Motor neuron (in vitro differentiated cells): Measurements from ENCODE around the gene DGCR6L. TPM values are rescaled to one million over a fixed set of nuclear protein-coding genes. Genes with fewer than 3 reads are reported as not detected.
A peak's percentile ranks its signal among the peaks of the same experiment; 100 is the strongest.
"Not testable (repeated sequence)": the region's sequence is repeated elsewhere in the genome, so short reads cannot be mapped to it uniquely, and the experiment has no call there.

Experiments used
- ATAC-seq, 8 experiments: fragments of 200-7000 bp; cut with Tn5 transposase; replicated peaks in 6 of 8; 2 replicates each; pipeline ENCODE4 v1.8.0; 2021; ENCODE audit warnings: mild to moderate bottlenecking in 8 of 8, moderate library complexity in 8 of 8
- H3K27ac ChIP-seq, 2 donors: fragments of 250-450 bp; sonication (Bioruptor Pico); 2 replicates each; pipeline ENCODE4 v1.9.0; 2021; ENCODE audit warnings: antibody characterized with exemption in 2 of 2, mild to moderate bottlenecking in 2 of 2, moderate library complexity in 1 of 2
- H3K4me1 ChIP-seq, 2 donors: fragments of 250-450 bp; sonication (Bioruptor Pico); replicated peaks in 1 of 2; 2 replicates each; pipeline ENCODE4 v1.6.1; 2021; ENCODE audit warnings: antibody characterized with exemption in 2 of 2, mild to moderate bottlenecking in 2 of 2, moderate library complexity in 1 of 2
- H3K4me3 ChIP-seq, 5 donors: fragments of 250-450 bp; sonication (Bioruptor Pico); 2 replicates each; pipeline ENCODE4 v1.9.0; 2021; ENCODE audit warnings: antibody characterized with exemption in 5 of 5, mild to moderate bottlenecking in 5 of 5, moderate library complexity in 4 of 5
- WGBS, 10 experiments: fragments of 450-650 bp; shearing (Covaris generic); methylation state at CpG; one replicate each; pipeline ENCODE4 v1.0.0; 2022; 5-methylcytosine and 5-hydroxymethylcytosine counted together
- in situ Hi-C, 9 experiments: fragments of 400-800 bp; cut with MboI; loops; one replicate each; pipeline ENCODE4 v1.15.0; 2021; ENCODE audit warnings: low sequenced_read_pairs in 9 of 9, low pct_unique_long_range_greater_than_20kb in 2 of 9; ENCODE audit not compliant: unreplicated experiment in 9 of 9
- total RNA-seq, 8 experiments: library from RNA; unstranded; fragments of 300-600 nt; gene quantifications; 2 replicates each; pipeline versions ENCODE4 v1.2.3 to v1.2.4, GENCODE V29; 2022

Gene DGCR6L
- total RNA-seq, 8 experiments from 2014 or later = 31.4 to 62.4 (median 41.0) TPM

GRCh38 chr22:20272700-20273099 lies 47.2 kb downstream of the DGCR6L start:
- no CpG with 5 or more reads among the region's 13 CpGs for WGBS, 10 experiments
- in situ Hi-C loops = loop anchor here in 3 of 9 experiments (10.0 to 25.0 kb wide), 2 partner anchors 110 to 118 kb away; partner anchors contain the start of gene CCDC188 (in 3 of the 3)
- Histone ChIP-seq H3K4me3 (no peak overlapping the region), H3K4me1 (peaks cover 26 to 33% of the 10 kb centered on the region in 2 donors), H3K27ac (no peak overlapping the region)
- no peak for ATAC-seq

- no peak for ATAC-seq
- in situ Hi-C loops = loop anchor here in 3 of 9 experiments (10.0 to 25.0 kb wide), 2 partner anchors 110 to 117 kb away; partner anchors contain the start of gene CCDC188 (in 3 of the 3)
- Histone ChIP-seq H3K27ac (no peak overlapping the region), H3K4me3 (no peak overlapping the region), H3K4me1 (peaks cover 26 to 34% of the 10 kb centered on the region in 2 donors)
- 93 to 100% methylated on average over 1 to 8 of the region's 9 CpGs; no CpG with 5 or more reads in 8 of the 10 experiments for WGBS, 10 experiments
These were observed 47.7 kb downstream of the DGCR6L start for GRCh38 chr22:20272174-20272573.

- Histone ChIP-seq H3K27ac (no peak overlapping the region), H3K4me1 (peaks cover 26 to 42% of the 10 kb centered on the region in 2 donors), H3K4me3 (no peak overlapping the region)
- no peak for ATAC-seq
- in situ Hi-C loops = loop anchor here in 3 of 9 experiments (10.0 to 25.0 kb wide), 2 partner anchors 109 to 117 kb away; partner anchors contain the start of gene CCDC188 (in 3 of the 3)
- 60 to 100% (median 86%) methylated on average over 1 to 7 of the region's 14 CpGs; no CpG with 5 or more reads in 6 of the 10 experiments for WGBS, 10 experiments
These were observed 48.5 kb downstream of the DGCR6L start for GRCh38 chr22:20271114-20271994.

- 75% methylated on average over 4 of the region's 23 CpGs; no CpG with 5 or more reads in 9 of the 10 experiments for WGBS, 10 experiments
- not testable (repeated sequence) for H3K27ac ChIP-seq, H3K4me3 ChIP-seq
- ATAC-seq = peak; percentile 10 to 61 (median 35)
- H3K4me1 ChIP-seq = peaks cover 26 to 40% of the 10 kb centered on the region in 2 donors
- in situ Hi-C loops = loop anchor here in 3 of 9 experiments (10.0 to 25.0 kb wide), 2 partner anchors 108 to 116 kb away; partner anchors contain the start of gene CCDC188 (in 3 of the 3)
These were observed 49.4 kb downstream of the DGCR6L start for GRCh38 chr22:20270190-20271113.

- not testable (repeated sequence) for H3K27ac ChIP-seq, ATAC-seq, H3K4me3 ChIP-seq
- peaks cover 32 to 40% of the 10 kb centered on the region in 2 donors for H3K4me1 ChIP-seq
- WGBS, 10 experiments = 100% methylated on average over 1 of the region's 8 CpGs; no CpG with 5 or more reads in 9 of the 10 experiments
- in situ Hi-C loops = loop anchor here in 3 of 9 experiments (10.0 to 25.0 kb wide), 2 partner anchors 107 to 115 kb away; partner anchors contain the start of gene CCDC188 (in 3 of the 3)
These were observed 50.2 kb downstream of the DGCR6L start for GRCh38 chr22:20269673-20270072.

- Histone ChIP-seq H3K4me3 (peak overlapping the region in 1 of 5 donors; percentile 67), H3K4me1 (peaks cover 32 to 39% of the 10 kb centered on the region in 2 donors), H3K27ac (peak overlapping the region; percentile 70 to 74)
- WGBS, 10 experiments = no CpG with 5 or more reads among the region's 4 CpGs
- ATAC-seq = not testable (repeated sequence)
- in situ Hi-C loops = loop anchor here in 2 of 9 experiments (25.0 kb wide), 1 partner anchor 107 kb away; the partner anchor contains the start of gene CCDC188 (in 2 of the 2)
These were observed 50.7 kb downstream of the DGCR6L start for GRCh38 chr22:20269201-20269600.

- Histone ChIP-seq H3K4me3 (peak within 1 kb of the TSS; percentile 45 to 76 (median 62)), H3K27ac (peak within 1 kb of the TSS; percentile 70 to 74), H3K4me1 (peaks cover 26 to 34% of the 10 kb centered on the region in 2 donors)
- WGBS, 10 experiments = 20 to 79% (median 60%) methylated on average over 2 to 4 of the region's 58 CpGs; no CpG with 5 or more reads in 7 of the 10 experiments
- in situ Hi-C loops = loop anchor here in 2 of 9 experiments (25.0 kb wide), 1 partner anchor 106 kb away; the partner anchor contains the start of gene CCDC188 (in 2 of the 2)
- peak; percentile 38 to 81 (median 75) for ATAC-seq
These were observed 51.4 kb downstream of the DGCR6L start, which contains the start of gene RTN4R for GRCh38 chr22:20268279-20269012. Gene RTN4R (minus strand): TSS chr22:20268318. CDS start chr22:20268092, 226 bp downstream.

GRCh38 chr22:20267441-20268278 lies 52.2 kb downstream of the DGCR6L start:
- in situ Hi-C loops = loop anchor here in 2 of 9 experiments (25.0 kb wide), 1 partner anchor 105 kb away; the partner anchor contains the start of gene CCDC188 (in 2 of the 2)
- WGBS, 10 experiments = no CpG with 5 or more reads among the region's 101 CpGs
- Histone ChIP-seq H3K4me1 (peaks cover 26 to 34% of the 10 kb centered on the region in 2 donors), H3K27ac (peak overlapping the region; percentile 59 to 62), H3K4me3 (peak overlapping the region; percentile 45 to 76 (median 62))
- ATAC-seq = peak; percentile 20 to 71 (median 32)

- peak in 1 of 8 experiments; percentile 0 for ATAC-seq
- in situ Hi-C loops = loop anchor here in 2 of 9 experiments (25.0 kb wide), 1 partner anchor 105 kb away; the partner anchor contains the start of gene CCDC188 (in 2 of the 2)
- H3K27ac ChIP-seq = not testable (repeated sequence)
- 0 to 90% (median 79%) methylated on average over 1 to 7 of the region's 33 CpGs; no CpG with 5 or more reads in 7 of the 10 experiments for WGBS, 10 experiments
- peak overlapping the region; percentile 45 to 76 (median 62) for H3K4me3 ChIP-seq
- peaks cover 26 to 34% of the 10 kb centered on the region in 2 donors for H3K4me1 ChIP-seq
These were observed 53.0 kb downstream of the DGCR6L start for GRCh38 chr22:20266667-20267440.
